Stimulated activated CD4-positive, alpha-beta T cell treated with anti-CD3 and anti-CD28 coated beads, Interleukin-4, amount 100 ng/mL, for 1 hour (primary cell): ENCODE measurements around the gene CYTH2.

ENCODE experiments used
- DNase-seq: peaks from one replicate; pipeline ENCODE4 v3.0.0-alpha.2; 2020

CYTH2 gene

GRCh38 chr19:48454150-48454730 lies 14.9 kb upstream of the CYTH2 start:
- DNase-seq = no peak

GRCh38 chr19:48455171-48455907 lies 13.8 kb upstream of the CYTH2 start, which contains the start of gene KCNJ14:
TSS of gene KCNJ14 (plus strand) at chr19:48455574. CDS start at chr19:48461725, 6,151 bp downstream.
- no peak for DNase-seq

- no peak for DNase-seq
Measured at GRCh38 chr19:48455908-48456562, 13.1 kb upstream of the CYTH2 start.

DNA sequence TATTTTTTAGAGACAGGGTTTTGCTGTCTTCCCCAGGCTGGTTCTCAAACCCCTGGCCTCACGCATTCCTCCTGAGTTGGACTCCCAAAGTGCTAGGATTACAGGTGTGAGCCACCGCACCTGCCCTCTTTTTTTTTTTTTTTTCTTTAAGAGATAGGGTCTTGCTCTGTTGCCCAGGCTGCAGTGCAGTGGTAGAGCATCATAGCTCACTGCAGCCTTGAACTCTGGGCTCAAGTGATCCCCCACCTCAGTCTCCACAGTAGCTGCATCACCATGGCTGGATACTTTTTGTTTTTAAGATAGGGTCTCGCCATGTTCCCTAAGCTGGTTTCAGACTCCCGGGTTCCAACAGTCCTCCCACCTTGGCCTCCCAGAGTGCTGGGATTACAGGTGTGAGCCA lies 12.3 kb upstream of the CYTH2 start:
- DNase-seq = no peak

GRCh38 chr19:48458016-48458415 lies 11.2 kb upstream of the CYTH2 start:
- no peak for DNase-seq

- no peak for DNase-seq
Measured at GRCh38 chr19:48461651-48461981, 7.6 kb upstream of the CYTH2 start.

DNA sequence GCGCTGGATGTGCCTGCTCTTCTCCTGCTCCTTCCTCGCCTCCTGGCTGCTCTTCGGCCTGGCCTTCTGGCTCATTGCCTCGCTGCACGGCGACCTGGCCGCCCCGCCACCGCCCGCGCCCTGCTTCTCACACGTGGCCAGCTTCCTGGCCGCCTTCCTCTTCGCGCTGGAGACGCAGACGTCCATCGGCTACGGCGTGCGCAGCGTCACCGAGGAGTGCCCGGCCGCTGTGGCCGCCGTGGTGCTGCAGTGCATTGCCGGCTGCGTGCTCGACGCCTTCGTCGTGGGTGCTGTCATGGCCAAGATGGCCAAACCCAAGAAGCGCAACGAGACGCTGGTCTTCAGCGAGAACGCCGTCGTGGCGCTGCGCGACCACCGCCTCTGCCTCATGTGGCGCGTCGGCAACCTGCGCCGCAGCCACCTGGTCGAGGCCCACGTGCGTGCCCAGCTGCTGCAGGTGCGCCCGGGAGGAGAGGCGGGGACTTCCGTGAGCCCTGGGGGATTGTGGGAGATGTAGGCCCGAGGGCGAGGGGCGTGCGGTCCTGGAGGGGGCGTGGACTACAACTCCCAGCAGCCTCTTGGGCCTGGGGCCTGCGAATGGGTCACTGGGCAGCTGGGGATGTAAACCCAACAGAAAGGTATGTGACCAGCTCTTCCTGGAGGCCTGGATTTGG lies 7.0 kb upstream of the CYTH2 start:
- DNase-seq = no peak

DNA sequence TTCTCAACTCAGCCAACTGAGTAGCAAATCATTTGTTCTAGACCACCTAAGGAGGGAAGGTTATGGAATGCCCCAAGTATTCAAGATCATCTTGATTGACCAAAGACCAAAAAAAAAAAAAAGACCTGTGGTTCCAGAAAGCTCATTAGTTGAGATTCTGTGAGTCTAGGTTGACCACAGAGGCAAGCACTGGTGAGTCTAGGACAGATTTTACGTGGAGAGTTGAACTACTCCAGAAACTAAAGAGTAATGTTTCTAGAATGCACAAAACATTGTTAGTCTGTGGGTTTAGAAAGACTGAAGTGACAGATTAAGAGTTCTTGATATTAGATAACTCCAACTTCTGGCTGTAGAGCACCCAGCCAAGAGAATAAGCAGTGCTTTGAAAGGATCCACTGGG lies 4.0 kb upstream of the CYTH2 start:
- no peak for DNase-seq

DNA sequence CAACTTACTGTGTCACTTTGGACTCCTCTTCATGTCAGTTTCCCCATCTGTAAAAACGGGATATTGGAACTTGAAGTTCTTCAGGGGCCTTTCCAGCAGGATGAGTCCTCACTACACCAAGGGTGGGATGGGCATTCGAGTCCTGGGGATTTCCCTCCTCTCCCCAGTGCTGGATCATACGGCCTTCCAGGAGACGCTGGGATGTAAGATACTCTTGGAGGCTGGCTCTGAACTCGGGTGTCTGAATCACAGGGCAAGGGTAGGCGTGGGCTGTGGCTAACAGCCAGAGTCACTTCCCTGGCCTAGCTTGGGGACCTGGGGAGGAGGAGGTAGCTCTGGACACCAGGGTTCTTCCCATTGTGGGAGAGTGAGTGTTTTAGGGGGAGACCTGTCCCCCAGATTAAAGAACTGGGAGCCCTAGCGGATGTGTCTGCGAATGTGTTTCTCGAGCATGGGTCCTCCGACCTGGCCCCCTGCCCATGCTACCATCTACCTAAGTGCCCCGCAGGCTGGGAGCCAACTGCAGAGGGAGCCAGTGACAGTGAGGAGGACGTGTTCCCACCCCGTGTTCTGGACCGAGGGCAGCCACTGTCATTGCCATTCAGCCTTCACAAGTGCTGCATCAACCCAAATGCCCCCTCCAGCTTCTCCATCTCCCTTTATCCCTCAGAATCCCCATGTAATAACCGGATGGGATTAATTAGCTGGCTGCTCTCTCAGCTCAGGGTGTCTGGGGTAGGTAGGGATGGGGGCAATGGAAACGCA lies 2.4 kb upstream of the CYTH2 start:
- no peak for DNase-seq

DNA sequence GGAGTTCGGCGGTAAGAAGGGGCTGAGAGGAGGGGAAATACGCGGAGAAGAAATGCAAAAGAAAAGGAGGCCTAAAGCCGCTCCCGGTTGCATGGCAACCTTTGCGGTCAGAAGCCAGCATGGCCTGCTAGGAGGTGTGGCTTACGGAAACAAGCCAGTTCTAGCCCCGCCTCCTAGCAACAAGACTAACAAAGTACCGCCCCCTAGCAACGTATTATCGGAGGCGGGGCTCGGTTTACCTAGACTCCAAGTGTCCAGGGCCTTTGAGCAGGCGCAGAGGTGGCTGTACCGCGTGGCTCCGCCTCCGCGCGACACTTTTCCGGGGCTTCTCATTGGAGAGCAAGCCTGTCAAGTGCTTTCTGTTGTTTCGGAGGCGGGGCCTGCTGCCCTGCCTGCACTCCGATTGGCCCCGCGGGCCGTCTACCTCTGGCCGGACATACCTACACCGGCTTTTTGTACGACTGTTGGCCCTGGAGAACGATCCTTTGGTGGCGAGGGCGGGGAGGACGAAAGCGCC lies 339 bp upstream of the CYTH2 start:
- DNase-seq = peak; percentile 98

DNA sequence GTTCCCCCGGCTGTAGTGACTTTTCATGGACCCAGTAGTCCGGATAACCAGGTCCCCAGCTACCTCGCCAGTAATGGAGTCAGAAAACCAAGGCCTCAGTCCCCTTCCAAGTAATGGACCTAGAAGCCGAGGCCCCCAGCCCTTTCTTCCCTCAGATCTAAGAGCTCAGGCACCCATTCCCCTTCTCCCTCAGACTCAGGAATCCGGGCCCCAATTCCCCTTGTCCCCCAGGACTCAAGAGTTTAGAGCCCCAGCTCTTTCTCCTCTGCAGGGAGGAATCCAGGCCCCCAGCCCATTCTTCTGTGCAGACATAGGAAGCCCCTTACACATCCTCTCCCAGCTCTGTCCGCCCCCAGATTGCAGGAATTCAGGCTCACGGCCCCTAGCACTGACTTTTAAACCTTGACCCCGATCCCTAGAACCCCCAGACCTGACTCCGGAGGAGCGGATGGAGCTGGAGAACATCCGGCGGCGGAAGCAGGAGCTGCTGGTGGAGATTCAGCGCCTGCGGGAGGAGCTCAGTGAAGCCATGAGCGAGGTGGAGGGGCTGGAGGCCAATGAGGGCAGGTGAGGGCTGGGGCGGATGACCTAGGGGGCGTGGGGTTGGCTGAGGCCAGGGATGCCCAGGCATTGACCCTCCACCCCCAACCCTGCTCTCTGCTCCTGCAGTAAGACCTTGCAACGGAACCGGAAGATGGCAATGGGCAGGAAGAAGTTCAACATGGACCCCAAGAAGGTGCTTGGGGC lies 938 bp downstream of the CYTH2 start:
- DNase-seq = no peak

DNA sequence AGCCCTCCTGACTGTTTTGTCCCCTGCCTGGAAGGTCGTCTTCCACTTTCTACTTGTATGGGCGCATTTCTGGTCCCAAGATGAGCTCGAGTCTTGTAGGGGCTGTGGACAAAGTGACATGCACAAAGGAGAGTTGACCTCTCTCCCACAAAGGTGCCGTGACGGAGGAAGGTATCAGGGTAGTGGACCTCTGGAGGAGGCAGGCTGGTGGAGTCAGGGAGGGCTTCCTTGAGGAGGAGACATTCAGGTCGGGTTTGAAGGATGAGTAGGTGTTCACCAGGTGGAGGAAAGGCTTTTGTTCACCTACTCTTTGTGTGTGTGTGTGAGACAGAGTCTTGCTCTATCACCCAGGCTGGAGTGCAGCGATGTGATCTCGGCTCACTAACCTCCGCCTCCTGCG lies 1.7 kb downstream of the CYTH2 start:
- DNase-seq = no peak

DNA sequence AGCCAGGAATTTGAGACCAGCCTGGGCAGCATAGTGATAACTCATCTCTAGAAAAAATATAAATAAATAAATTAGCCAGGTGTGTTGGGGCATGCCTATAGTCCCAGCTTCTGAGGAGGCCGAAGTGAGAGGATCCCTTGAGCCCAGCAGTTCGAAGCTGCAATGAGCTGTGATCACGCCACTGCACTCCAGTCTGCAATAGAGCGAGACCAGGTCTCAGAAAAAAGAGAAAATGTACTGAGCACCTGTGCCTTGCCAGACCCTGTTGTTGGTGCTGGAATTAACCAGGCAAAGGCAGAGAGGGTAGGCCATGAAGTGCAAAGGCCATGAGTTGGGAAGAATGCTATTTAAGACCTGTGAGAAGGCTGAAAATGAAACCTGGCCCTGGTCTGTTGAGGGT lies 2.7 kb downstream of the CYTH2 start:
- DNase-seq = no peak

GRCh38 chr19:48473161-48473966 lies 4.2 kb downstream of the CYTH2 start:
- DNase-seq = no peak

DNA sequence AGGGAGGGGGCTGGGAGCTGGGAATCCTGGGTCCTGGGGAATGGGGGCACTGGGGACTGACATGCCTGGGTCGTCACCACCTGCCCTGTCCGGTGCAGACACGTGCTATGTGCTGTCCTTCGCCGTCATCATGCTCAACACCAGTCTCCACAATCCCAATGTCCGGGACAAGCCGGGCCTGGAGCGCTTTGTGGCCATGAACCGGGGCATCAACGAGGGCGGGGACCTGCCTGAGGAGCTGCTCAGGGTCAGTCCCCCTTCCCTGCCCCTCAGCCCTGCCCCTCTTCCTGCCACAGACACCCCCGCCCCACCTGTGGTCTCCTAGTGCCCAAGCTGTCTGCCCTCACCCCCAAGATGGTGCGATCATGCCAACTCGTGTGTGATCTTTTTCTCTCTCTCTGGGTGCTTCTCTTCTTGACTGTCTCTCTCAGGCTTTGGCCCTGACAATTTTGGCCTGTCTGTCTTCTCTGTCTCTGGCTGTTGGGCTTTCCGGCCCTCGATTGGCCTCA lies 5.0 kb downstream of the CYTH2 start:
- no peak for DNase-seq

DNA sequence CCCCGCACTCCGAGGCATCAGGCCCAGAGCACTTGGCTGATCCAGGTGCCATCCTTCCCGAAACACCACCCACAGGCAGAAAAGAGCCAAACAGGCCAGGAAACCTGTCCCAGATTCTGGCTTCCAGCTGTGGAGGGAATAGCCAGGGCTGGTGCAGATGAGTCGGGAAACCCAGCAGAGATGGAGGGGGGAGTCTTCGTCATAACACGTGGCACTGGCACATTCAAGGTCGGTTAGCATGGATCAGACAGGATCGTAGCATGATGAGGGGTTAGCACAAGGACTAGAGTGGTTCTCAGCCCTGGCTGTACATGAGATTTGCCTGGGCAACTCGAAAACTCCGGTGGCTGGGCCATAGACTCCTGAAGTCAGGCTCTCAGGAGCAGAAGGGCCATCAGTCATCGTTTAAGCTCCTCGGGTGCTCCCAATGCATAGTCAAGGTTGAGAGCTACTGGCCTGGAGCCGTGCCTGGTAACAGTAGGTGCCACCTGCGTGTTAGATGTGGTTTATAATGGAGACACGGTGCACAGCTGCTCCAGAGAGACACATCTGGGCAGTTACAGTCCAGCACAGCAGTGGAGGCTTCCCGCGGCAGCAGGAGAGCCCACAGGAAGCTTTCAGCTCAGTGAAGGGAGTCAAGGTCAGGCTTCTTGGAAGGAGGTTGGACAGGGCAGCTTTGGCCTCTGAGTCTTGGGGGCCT lies 6.3 kb downstream of the CYTH2 start:
- DNase-seq = no peak

DNA sequence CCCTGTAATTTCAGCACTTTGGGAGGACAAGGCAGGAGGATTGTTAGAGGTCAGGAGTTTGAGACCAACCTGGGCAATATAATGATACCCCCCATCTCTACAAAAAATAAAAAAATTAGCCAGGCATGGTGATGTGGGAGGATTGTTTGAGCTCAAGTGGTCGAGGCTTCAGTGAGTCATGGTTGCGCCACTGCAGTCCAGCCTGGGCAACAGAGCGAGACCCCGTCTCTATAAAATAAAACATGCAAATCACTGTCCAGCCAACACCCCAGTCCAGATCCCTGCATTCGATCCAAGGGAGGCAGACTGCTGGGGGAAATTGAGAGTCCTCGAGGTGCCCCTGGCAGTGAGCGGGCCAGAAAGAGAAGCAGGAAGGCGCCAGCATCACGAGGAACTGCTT lies 7.0 kb downstream of the CYTH2 start:
- DNase-seq = no peak

GRCh38 chr19:48477067-48477685 lies 8.0 kb downstream of the CYTH2 start:
- no peak for DNase-seq

DNA sequence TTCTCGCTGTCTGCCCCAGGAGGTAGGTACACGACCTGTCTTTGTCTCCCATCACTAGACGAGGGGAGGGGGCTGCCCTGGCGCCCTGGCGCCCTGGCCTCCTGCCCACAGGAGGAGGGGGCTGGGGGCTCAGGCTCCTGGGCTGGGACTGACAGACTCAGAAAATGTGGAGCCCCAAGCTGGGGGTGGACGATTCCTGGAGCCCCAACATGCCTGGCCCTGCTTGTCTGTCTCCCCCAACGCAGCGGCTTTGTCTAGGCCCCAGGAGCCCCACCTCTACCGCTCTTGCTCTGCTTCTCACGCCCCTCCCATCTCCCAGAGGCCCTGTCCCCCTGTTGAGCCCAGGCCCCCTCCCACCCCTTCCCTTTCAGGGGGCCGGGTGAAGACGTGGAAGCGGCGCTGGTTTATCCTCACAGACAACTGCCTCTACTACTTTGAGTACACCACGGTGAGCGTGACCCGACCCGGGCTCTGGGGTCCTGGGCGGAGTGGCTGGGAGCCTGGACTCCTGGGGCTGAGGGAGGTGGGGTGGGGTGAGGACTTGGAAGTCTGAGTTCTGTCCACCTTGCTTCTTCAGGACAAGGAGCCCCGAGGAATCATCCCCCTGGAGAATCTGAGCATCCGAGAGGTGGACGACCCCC lies 8.6 kb downstream of the CYTH2 start:
- no peak for DNase-seq
